ENCODE data around the gene SMIM36. TPM values are rescaled to one million over a fixed set of nuclear protein-coding genes. Genes with fewer than 3 reads are reported as not detected.

Gene SMIM36
- total RNA-seq, 2 donors from 2014 or later, result not detected

DNA sequence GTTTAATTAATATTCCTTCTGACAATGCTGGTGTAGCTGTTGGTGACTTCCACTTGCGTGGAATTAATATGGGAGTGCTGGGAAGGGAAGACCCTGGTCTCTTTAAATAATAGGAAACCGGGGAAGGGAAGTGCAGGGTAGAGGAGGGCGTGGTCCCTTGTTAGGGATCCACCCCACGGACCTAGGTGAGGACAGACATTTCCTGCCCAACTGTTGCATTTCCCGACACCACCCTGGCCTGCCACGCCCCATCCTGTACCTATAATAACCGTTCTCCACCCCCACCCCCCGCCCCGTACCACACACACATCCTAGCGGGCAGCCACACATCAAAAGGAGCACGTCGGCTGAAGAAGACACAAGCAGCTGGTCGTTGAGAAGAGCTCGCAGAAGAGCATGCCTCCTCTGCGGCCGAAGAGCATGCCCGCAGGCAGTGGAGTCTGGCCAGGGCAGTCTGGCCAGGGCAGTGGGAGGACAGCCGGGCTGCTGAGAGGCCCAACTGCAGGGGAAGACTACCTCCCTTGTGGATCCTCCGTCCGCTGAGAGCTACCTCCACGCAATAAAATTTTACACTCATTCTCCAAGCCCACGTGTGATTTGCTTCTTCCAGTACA is 52.9 kb downstream of the SMIM36 start:
- H3K27ac ChIP-seq, result no peak overlapping the region
- H3K9me3 ChIP-seq, result no peaks in the 10 kb centered on the region
- no peak overlapping the region for H3K4me3 ChIP-seq
- H3K4me1 ChIP-seq, result no peaks in the 10 kb centered on the region
- TF ChIP-seq, protein P1, sequence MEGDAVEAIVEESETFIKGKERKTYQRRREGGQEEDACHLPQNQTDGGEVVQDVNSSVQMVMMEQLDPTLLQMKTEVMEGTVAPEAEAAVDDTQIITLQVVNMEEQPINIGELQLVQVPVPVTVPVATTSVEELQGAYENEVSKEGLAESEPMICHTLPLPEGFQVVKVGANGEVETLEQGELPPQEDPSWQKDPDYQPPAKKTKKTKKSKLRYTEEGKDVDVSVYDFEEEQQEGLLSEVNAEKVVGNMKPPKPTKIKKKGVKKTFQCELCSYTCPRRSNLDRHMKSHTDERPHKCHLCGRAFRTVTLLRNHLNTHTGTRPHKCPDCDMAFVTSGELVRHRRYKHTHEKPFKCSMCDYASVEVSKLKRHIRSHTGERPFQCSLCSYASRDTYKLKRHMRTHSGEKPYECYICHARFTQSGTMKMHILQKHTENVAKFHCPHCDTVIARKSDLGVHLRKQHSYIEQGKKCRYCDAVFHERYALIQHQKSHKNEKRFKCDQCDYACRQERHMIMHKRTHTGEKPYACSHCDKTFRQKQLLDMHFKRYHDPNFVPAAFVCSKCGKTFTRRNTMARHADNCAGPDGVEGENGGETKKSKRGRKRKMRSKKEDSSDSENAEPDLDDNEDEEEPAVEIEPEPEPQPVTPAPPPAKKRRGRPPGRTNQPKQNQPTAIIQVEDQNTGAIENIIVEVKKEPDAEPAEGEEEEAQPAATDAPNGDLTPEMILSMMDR (IDR thresholded peaks at IDR 0.05), result no peak
- H3K27me3 ChIP-seq, result no peaks in the 10 kb centered on the region
- H3K36me3 ChIP-seq, result no peaks in the 10 kb centered on the region
- no peak for DNase-seq (ENCODE audit: low spot score)

DNA sequence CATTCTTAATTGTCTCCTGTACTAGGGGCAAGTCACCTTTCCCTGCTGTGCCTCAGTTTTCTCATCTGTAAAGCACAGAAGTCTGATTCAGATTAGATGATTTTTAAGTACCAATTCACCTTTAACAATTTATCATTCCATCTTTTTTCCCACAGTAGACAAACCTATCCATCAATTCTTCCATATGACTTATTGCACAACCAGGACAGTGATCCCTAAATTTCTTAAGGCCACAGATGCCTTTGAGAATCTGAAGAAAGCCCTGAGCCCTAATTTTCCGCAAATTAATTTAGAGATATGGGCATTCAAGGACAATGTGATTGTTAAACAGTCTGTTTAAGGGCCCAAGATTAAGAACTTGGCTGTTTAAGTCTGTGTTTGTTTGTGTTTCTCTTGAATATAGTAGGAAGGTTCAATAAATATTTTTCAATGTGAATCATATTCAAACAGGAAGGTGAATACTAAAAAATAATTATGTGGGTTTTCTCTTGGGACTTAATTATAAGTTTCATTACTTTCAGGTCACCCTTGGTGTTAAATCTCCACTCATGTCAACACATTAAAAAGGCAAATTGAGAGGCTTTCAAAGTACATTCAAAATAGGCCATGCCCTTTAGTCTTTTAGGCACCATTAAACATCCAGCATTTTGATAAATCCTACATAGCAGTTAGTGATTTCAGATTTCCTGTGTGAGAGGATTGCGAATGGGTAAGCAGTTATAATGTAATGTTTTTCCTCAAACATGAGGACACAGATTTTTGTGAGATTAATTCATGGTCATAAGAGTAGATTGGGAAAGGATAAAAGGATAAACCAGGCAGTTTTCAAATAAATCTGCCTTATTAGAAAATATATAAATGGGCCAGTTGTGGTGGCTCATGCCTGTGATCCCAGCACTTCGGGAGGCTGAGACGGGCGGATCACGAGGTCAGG is 54.7 kb downstream of the SMIM36 start:
- Histone ChIP-seq H3K36me3 (no peaks in the 10 kb centered on the region), H3K27me3 (no peaks in the 10 kb centered on the region), H3K4me1 (no peaks in the 10 kb centered on the region), H3K4me3 (no peak overlapping the region), H3K27ac (no peak overlapping the region), H3K9me3 (no peaks in the 10 kb centered on the region)
- TF ChIP-seq, protein P1 (IDR thresholded peaks at IDR 0.05), result no peak
- no peak for DNase-seq (ENCODE audit: low spot score)

DNA sequence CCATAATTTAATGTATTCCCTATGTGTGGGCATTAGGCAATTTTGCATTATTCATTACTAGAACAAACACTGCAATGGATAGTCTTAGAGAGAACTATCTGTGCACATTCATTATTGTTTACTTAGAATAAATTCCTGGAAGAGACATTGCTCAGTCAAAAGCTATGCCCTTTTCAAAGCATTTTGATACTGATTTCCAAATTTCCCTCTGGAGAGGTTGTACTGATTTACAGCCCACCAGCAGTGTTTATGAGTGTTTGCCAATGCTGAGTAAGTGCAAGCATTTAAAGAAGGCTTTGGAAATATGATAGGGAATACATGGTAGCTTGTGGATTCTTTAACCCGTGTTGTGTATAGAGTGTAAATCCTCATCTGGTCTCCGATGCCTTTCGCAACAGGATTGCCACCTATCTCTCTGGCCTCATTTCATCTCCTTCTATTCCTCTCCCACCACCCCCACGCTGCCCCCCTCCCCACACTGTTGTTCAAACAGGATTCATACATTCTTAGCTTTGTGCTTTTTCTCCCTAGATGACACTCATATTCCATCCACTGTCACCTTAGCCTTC is 56.3 kb downstream of the SMIM36 start:
- Histone ChIP-seq H3K36me3 (no peaks in the 10 kb centered on the region), H3K4me1 (no peaks in the 10 kb centered on the region), H3K4me3 (no peak overlapping the region), H3K27me3 (no peaks in the 10 kb centered on the region), H3K27ac (no peak overlapping the region), H3K9me3 (no peaks in the 10 kb centered on the region)
- TF ChIP-seq, protein P1 (IDR thresholded peaks at IDR 0.05), result no peak
- DNase-seq (ENCODE audit: low spot score), result no peak

DNA sequence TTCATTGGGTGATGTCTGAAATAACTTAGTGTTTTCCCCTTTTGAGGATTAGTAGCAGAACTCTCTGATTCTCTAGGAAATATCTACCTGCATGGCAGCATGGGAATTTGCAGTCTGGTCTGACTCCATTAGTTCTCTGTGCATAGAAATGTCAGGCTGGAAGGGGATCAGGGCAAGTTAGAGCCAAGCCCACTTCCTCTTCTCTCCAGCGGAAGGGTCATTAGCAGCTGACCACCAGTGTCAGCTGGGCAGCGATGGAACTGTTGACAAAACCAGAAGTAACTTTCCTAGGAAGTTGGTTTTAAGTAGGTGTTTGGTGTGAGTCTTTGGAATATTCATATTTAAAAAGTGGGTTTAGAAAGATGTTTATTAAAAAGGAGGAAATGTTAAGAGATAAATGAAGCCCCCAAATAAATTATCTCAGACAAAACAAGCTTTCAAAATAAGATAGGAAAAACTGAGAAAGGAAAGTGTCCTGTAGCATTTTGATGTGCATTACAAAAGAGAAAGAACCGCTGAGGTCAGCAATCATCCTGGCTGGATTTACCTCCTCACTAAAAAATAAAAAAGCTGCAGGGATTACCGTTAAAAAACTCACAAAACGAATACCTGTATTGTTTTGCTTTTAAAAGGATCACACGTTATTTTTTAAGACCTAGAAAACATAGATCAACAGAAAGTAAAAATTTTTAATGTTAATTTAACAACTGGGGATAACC is 57.3 kb downstream of the SMIM36 start:
- H3K27ac ChIP-seq, result no peak overlapping the region

DNA sequence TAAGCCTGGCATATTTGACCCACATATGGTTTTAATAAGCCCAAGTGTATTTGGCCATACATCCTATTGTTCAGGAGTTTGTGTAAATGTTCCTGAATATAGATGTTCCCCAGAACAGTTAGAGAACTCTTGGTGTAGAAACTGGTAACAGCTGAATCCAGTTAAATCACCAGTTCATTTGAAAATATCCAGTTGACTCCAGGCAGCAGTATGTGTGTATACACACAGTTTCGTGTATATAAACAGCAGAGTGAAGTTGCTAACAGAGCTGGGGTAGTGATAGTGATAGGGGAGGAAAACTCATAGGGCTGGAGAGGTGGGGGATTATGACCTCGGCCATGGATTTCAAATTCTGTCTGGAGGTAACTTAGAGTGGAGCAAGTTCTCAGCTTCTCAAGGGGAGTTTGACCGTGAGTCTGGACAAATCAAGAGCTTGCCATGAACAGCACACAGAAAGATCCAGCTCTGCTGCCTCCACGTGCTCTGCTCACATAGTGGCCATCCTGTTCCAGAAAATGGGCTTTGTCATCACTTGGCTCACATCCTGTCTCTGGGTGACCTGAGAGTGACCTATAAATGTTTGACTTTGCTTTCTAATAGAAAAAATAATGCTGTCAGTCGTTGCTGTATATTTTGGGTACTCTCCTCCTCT is 59.0 kb downstream of the SMIM36 start:
- no peaks in the 10 kb centered on the region for H3K27me3 ChIP-seq
- TF ChIP-seq, protein P1 (IDR thresholded peaks at IDR 0.05), result no peak
- no peak overlapping the region for H3K27ac ChIP-seq
- no peaks in the 10 kb centered on the region for H3K9me3 ChIP-seq
- H3K36me3 ChIP-seq, result no peaks in the 10 kb centered on the region
- no peaks in the 10 kb centered on the region for H3K4me1 ChIP-seq
- DNase-seq (ENCODE audit: low spot score), result no peak
- no peak overlapping the region for H3K4me3 ChIP-seq

More for the DNA sequence above, 57.3 kb downstream of the SMIM36 start:
- H3K27me3 ChIP-seq, result no peaks in the 10 kb centered on the region
- H3K4me3 ChIP-seq, result no peak overlapping the region
- H3K9me3 ChIP-seq, result no peaks in the 10 kb centered on the region
- no peak for DNase-seq (ENCODE audit: low spot score)
- TF ChIP-seq, protein P1 (IDR thresholded peaks at IDR 0.05), result no peak
- no peaks in the 10 kb centered on the region for H3K4me1 ChIP-seq
- H3K36me3 ChIP-seq, result no peaks in the 10 kb centered on the region
